HG03103 (cell line): ENCODE data around the gene PLXNC1.

Source experiments
- ATAC-seq: cut with Tn5 transposase; IDR thresholded peaks from one replicate; pipeline ENCODE4 v1.9.1; 2021; ENCODE audit warnings: low read depth; ENCODE audit not compliant: unreplicated experiment

PLXNC1 gene

GRCh38 chr12:94260717-94261116 lies 112.3 kb downstream of the PLXNC1 start:
- no peak for ATAC-seq

- no peak for ATAC-seq
These were observed 112.7 kb downstream of the PLXNC1 start for GRCh38 chr12:94261119-94261518.

GRCh38 chr12:94261786-94262185 lies 113.4 kb downstream of the PLXNC1 start:
- no peak for ATAC-seq

- peak; percentile 54 for ATAC-seq
These were observed 114.0 kb downstream of the PLXNC1 start for GRCh38 chr12:94262228-94263010.

GRCh38 chr12:94263011-94263811 lies 114.8 kb downstream of the PLXNC1 start:
- no peak for ATAC-seq

- no peak for ATAC-seq
These were observed 115.7 kb downstream of the PLXNC1 start for GRCh38 chr12:94263905-94264561.

- ATAC-seq: no peak
These were observed 116.5 kb downstream of the PLXNC1 start for GRCh38 chr12:94264736-94265485.

- no peak for ATAC-seq
These were observed 117.2 kb downstream of the PLXNC1 start for GRCh38 chr12:94265539-94265938.

GRCh38 chr12:94265966-94266745 lies 117.8 kb downstream of the PLXNC1 start:
- ATAC-seq: no peak

GRCh38 chr12:94266796-94267536 lies 118.6 kb downstream of the PLXNC1 start:
- no peak for ATAC-seq

GRCh38 chr12:94267537-94267872 lies 119.1 kb downstream of the PLXNC1 start:
- ATAC-seq: no peak

GRCh38 chr12:94267921-94268471 lies 119.6 kb downstream of the PLXNC1 start:
- ATAC-seq: no peak

- ATAC-seq: no peak
These were observed 121.1 kb downstream of the PLXNC1 start for GRCh38 chr12:94269316-94269999.

GRCh38 chr12:94271351-94271750 lies 123.0 kb downstream of the PLXNC1 start:
- no peak for ATAC-seq

- ATAC-seq: no peak
These were observed 123.9 kb downstream of the PLXNC1 start for GRCh38 chr12:94272280-94272679.

GRCh38 chr12:94273272-94273671 lies 124.9 kb downstream of the PLXNC1 start:
- ATAC-seq: no peak

- ATAC-seq: no peak
These were observed 128.3 kb downstream of the PLXNC1 start for GRCh38 chr12:94276725-94277124.

- ATAC-seq: no peak
These were observed 129.1 kb downstream of the PLXNC1 start for GRCh38 chr12:94277426-94278000.
